Measurements from ENCODE around the gene CCDC51. TPM values are rescaled to one million over a fixed set of nuclear protein-coding genes. Genes with fewer than 3 reads are reported as not detected.

CCDC51 gene
- total and polyA plus RNA-seq, 2 of the 13 experiments (the other 11 are each of a cell fraction or from before 2014, with no cell fraction given), result 18.1 to 29.4 TPM

GRCh38 chr3:48478626-48479555, 39.0 kb upstream of the CCDC51 start (continued):
- TF ChIP-seq, protein P1, sequence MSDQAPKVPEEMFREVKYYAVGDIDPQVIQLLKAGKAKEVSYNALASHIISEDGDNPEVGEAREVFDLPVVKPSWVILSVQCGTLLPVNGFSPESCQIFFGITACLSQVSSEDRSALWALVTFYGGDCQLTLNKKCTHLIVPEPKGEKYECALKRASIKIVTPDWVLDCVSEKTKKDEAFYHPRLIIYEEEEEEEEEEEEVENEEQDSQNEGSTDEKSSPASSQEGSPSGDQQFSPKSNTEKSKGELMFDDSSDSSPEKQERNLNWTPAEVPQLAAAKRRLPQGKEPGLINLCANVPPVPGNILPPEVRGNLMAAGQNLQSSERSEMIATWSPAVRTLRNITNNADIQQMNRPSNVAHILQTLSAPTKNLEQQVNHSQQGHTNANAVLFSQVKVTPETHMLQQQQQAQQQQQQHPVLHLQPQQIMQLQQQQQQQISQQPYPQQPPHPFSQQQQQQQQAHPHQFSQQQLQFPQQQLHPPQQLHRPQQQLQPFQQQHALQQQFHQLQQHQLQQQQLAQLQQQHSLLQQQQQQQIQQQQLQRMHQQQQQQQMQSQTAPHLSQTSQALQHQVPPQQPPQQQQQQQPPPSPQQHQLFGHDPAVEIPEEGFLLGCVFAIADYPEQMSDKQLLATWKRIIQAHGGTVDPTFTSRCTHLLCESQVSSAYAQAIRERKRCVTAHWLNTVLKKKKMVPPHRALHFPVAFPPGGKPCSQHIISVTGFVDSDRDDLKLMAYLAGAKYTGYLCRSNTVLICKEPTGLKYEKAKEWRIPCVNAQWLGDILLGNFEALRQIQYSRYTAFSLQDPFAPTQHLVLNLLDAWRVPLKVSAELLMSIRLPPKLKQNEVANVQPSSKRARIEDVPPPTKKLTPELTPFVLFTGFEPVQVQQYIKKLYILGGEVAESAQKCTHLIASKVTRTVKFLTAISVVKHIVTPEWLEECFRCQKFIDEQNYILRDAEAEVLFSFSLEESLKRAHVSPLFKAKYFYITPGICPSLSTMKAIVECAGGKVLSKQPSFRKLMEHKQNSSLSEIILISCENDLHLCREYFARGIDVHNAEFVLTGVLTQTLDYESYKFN (CRISPR knock-in tag; conservative IDR thresholded peaks at IDR 0.05), result 0 out of 2 replicates have a peak, but pooled peaks have one; percentile 26
- no peak for TF ChIP-seq MED1 (CRISPR knock-in tag; IDR thresholded peaks at IDR 0.05)
- no peak for TF ChIP-seq ZNF30 (CRISPR knock-in tag; IDR thresholded peaks at IDR 0.05)
- TF ChIP-seq CTCF (CRISPR knock-in tag; IDR thresholded peaks at IDR 0.05), result 0 out of 2 replicates have a peak, but pooled peaks have one; percentile 3
- TF ChIP-seq ZFY (CRISPR knock-in tag; IDR thresholded peaks at IDR 0.05), result 0 out of 2 replicates have a peak, but pooled peaks have one; percentile 5
- TF ChIP-seq YEATS2 (CRISPR knock-in tag; IDR thresholded peaks at IDR 0.05; ENCODE audit: borderline replicate concordance), result no peak
- peak; percentile 72 for TF ChIP-seq ZNF687 (CRISPR knock-in tag; IDR thresholded peaks at IDR 0.05)
- TF ChIP-seq CC2D1A (CRISPR knock-in tag; IDR thresholded peaks at IDR 0.05), result no peak
- TF ChIP-seq ZNF263 (CRISPR knock-in tag; IDR thresholded peaks at IDR 0.05), result no peak
- no peak for TF ChIP-seq FOXA1 (IDR thresholded peaks at IDR 0.05)
- TF ChIP-seq FOXA1 (CRISPR knock-in tag; IDR thresholded peaks at IDR 0.05), result no peak
- TF ChIP-seq ZNF205 (CRISPR knock-in tag; IDR thresholded peaks at IDR 0.05), result no peak
- TF ChIP-seq ZNF383 (CRISPR knock-in tag; IDR thresholded peaks at IDR 0.05; ENCODE audit: borderline replicate concordance), result no peak
- TF ChIP-seq GFI1 (CRISPR knock-in tag; IDR thresholded peaks at IDR 0.05; ENCODE audit: borderline replicate concordance), result no peak
- TF ChIP-seq ZNF260 (CRISPR knock-in tag; IDR thresholded peaks at IDR 0.05; ENCODE audit: borderline replicate concordance, low read depth), result no peak
- peak; percentile 21; the same call in 1 of the 2 replicates for TF ChIP-seq ZSCAN25 (CRISPR knock-in tag; IDR thresholded peaks at IDR 0.05)
- no peak for TF ChIP-seq ZBTB20 (CRISPR knock-in tag; IDR thresholded peaks at IDR 0.05; ENCODE audit: borderline replicate concordance, low read depth)
- no peak for TF ChIP-seq TOE1 (CRISPR knock-in tag; IDR thresholded peaks at IDR 0.05)
- peak; percentile 29; the same call in 1 of the 2 replicates for TF ChIP-seq HNF4A (CRISPR knock-in tag; IDR thresholded peaks at IDR 0.05)
- no peak for TF ChIP-seq RFX5 (IDR thresholded peaks at IDR 0.05; ENCODE audit: low read depth, low read length)
- peak; percentile 45; the same call in 1 of the 2 replicates for TF ChIP-seq ZBTB38 (CRISPR knock-in tag; IDR thresholded peaks at IDR 0.05)

All from HepG2 (cell line).